ENCODE results near the gene G2E3. TPM values are rescaled to one million over a fixed set of nuclear protein-coding genes. Genes with fewer than 3 reads are reported as not detected.

The G2E3 gene
- 7.9 and 15.1 TPM in 2 replicates for total RNA-seq

GRCh38 chr14:30558675-30559555 is at the start of gene G2E3:
Gene G2E3 (plus strand): TSS chr14:30559158. CDS start chr14:30581080, 21,922 bp downstream.

GRCh38 chr14:30621940-30622830 is 63.2 kb downstream of the G2E3 start, which contains the start of gene SCFD1:
Gene SCFD1 (plus strand): TSS chr14:30622319. CDS start chr14:30622339, 20 bp downstream.

Other genes with a start within 250 kb of the G2E3 start
- 32.3 and 53.8 TPM in 2 replicates for gene SCFD1, start 63.2 kb downstream of the G2E3 start, total RNA-seq

All from cardiac atrium fibroblast (primary cell).